Activated CD4-positive, alpha-beta T cell treated with anti-CD3 and anti-CD28 coated beads for 24 hours (primary cell): ENCODE results near the gene ZNF446.
A peak's percentile ranks its signal among the peaks of the same experiment; 100 is the strongest.
"Not testable (repeated sequence)": the region's sequence is repeated elsewhere in the genome, so short reads cannot be mapped to it uniquely, and the experiment has no call there.

Source experiments
- DNase-seq, 2 donors: peaks; one replicate each; pipeline ENCODE4 v3.0.0-alpha.2; 2020; ENCODE audit warnings: low read depth in 2 of 2

The ZNF446 gene

DNA sequence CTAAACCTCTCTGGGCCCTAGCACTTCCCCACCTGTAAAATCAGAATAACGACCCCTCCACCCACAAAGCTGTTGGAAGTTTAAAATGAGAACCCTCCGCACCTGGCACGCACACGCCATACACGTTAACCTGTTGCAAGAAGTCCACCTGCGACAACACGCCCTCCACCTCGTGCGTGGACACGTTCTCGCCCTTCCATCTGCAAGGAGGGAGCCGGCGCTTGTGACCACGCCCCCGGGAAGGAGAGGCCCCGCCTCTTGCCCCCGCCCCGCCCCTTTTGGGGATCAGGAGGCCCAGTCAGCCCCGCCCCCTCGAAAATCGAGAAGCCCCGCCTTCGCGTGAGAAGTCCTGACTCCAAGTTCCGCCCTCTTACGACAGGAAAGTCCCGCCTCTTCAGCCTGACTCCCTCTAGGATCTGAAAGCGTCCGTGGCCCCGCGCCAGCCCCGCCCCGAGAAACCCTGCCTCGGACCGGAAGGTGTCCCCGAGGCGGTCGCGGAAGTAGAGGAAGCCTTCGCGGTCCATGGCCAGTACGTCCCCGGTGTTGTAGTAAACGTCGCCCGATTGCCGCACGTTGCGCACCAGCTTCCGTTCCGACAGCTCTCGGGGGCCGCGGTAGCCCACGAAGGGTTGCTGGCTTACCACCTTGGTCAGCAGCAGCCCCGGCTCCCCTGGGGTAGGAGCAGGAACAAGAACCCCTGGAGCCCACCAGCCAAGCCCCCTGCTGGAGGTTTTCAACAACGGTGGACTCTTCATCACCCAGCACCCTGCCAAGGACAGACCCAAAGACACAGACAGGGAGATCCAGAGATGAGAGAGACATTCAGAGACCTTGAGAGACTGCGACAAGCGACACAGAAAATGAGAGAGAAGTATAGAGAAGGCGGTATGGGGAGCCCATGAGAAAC, 23.1 kb downstream of the ZNF446 start:
- DNase-seq, result peak; percentile 97 to 100

DNA sequence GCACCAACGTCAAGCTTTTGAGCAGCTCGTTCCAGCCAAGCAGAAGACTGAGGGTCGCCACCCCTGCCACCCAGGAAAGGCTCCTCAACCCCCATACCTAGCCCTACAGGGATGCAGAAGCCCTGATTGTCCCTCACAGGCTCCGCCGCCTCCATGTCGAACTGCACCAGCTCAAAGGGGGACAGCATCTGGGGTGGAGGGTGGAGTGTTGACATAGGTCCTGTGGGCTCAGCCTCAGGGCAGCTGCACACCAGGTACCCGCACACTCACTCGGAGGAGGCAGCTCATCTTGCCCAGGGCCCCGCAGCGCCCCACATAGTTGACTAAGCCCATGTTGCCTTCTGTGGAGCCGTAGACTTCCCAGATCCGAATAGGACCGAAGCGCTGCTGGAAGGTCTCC, 24.1 kb downstream of the ZNF446 start:
- DNase-seq, result no peak

DNA sequence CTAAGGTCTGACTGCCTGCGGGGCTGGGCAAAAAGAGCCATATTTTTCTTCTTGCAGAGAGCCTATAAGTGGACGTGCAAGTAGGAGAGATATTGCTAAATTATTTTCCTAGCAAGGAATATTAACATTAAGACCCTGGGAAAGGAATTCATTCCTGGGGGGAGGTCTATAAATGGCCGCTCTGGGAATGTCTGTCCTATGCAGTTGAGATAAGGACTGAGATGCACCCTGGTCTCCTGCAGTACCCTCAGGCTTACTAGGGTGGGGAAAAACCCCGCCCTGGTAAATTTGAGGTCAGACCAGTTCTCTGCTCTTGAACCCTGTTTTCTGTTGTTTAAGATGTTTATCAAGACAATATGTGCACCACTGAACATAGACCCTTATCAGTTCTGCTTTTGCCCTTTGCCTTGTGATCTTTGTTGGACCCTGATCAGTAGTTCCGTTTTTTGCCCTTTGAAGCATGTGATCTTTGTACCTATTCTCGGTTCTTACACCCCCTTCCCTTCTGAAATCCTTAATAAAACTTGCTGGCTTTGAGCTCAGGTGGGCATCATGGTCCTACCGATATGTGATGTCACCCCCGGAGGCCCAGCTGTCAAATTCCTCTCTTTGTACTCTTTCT, 31.6 kb downstream of the ZNF446 start:
- not testable (repeated sequence) for DNase-seq

DNA sequence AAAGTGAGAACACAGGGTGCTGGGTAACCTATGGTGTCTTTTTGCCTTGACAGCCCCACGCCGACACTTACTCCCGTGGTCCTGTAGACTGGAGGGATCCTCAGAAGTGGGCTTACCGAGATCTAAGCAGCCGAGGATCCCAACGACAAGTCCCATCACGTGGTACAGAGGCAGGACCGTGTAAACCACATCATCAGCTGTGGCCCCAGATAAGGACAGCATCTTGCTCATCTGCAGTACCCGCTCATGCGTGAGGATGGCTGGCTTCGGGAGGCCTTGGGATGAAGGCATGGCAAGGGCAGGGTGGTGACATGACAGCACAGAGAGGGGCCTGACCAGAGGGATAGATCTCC, 33.6 kb downstream of the ZNF446 start:
- no peak for DNase-seq

DNA sequence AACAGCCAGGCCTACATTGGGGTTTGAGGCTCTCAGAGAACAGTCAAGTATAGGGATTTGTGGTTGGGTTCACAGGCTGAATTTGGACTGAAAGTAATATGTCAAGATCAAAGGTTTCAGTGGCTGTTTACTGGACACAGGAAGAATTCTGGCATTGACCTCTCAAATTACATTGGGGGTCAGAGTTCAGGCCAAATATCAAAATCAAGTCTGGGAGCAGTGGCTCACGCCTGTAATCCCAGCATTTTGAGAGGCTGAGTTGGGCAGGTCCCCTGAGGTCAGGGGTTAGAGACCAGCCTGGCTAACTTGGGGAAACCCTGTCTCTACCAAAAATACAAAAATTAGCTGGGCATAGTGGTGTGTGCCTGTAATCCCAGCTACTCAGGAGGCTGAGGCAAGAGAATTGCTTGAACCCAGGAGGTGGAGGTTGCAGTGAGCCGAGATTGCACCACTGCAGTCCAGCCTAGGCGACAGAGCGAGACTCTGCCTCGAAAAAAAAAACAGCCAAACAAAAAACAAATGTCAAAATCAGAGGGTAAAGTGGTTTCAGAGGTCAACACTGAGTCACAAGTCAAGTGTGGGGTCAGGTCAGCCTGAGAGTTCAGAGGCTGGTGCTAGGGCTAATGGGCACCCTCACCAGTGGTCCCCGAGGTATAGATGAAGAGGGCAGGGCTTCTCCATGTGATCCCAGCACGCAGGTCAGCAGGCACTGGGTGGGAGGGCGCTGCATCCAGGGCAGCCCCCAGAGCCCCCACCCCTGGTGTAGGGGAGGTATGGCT, 34.1 kb downstream of the ZNF446 start:
- no peak for DNase-seq

DNA sequence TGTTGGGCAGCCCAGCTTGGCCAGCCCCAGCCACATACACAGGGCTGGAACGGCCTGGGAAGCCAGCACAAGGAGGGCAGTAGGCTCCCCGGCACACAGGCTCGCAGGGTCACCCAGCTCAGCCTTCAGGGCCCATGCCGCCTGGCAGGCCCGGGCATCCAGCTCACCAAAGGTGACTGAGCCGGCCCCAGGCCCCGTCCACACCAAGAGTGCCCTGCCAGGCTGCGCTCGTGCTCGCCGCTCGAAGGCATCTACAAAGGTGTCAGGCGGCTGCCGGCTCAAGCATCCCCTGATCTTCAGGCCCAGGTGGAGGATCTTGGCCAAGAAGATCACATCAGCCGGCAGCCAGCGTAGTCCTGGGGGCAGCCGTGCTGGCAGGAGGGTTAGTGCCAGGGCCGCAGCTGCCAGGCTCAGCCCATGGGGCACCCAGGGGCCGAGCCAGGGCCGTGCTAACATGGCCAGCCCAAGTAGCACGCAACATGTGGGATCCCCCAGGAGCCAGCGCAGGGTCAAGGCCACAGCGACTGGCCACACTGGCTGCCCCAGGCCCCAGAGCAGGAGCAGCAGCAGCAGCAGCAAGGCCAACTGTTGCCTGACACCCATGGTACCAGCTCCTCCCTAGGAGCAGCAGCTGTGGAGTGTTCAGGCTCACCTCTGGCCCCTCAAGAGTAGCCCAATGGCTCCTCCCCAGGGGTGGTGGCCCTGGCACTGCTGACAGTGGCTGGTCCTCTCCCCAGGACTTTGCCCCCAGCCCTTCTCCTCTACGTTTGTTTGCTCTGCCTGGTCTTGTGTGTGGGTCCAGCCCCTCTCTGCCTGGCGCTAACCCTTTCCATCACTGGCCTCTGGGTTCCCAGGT, 35.4 kb downstream of the ZNF446 start, which contains the start of gene SLC27A5:
Gene SLC27A5, minus strand, starts transcription at position 640 of the 856 bp plus-strand sequence. Its CDS starts 37 bp downstream, at position 603.
- DNase-seq, result no peak

DNA sequence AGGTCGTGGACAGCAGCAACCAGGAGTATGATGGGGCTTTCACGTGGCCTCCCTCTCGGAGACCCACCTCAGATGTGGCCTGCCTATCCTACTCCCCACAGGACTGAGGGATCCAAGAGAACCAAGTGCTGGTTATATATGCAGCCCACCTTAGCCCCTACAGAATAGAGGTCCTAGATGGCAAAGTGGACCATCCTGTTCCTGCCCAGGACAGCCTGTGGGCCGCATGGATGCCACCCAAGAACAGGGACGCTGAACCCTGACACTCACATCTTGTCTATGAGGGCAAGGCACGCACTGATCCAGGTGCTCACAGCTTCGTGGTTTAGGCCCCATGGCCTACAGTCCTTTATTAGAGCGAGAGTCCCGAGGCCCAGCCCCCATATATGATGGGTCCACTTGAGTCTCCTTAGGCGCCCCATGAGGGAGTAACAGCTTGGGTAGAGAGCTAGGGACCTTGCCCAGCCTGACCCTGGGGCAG, 37.1 kb downstream of the ZNF446 start:
- DNase-seq, result no peak

DNA sequence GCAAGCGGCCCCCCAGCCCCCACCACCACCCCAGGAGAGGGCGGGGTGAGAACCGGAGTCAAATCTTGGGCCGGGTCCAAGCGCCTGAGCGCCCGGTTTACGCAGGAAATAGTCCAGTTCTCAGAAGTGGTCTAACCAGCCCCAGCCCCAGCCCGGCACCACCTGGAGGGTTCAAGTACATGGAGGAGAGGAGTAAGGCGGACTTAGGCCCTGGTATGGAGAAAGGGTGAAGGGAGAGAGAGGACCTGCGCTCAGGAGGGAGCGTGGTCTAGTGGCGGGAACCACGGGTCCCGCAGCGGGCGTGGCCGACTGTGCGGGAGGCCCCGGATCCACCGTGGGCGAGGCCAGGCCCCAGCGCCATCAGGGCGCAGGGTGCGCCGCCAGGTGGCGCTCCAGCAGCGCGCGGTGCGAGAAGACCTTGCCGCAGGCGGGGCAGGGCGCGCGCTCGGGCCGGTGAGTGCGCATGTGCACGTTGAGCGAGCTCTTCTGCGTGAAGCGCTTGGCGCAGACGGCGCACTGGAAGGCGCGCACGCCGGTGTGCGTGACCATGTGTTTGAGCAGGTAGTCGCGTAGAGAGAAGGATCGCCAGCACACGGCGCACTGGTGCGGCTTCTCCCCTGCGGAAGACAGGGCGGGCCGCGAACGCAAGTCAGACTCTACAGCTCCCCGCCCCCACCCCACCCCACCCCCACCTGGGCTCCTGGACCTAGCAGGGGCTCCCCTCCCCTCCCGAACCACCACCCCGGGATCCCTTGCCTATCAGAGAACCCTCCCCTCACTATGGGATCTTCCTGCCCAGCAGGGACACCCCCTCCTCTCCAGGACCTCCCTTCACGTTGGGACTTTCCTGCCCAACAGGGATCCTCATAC, 37.8 kb downstream of the ZNF446 start:
- DNase-seq, result peak; percentile 94 to 95

DNA sequence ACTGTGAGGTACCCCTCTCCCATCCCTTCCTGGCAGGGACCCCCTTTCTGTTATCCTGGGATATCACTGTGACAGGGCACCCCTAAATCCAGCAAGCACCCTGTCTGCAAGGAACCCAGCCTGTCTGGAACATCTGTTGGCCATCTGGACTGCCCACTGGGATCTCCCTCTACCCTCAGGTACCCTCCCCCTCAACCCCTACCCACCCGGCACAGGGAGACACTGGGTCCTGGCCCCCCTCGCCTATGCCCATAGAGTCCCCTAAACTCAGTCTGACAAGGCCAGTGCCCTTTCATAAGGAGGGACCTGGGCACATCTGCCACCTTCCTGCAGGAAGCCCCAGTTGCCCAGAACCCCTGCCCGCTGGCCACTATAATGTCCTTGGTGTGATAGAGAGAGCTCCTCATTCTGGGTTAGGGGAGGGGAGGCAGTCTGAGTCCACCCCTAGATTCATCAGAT, 38.4 kb downstream of the ZNF446 start:
- DNase-seq, result no peak

DNA sequence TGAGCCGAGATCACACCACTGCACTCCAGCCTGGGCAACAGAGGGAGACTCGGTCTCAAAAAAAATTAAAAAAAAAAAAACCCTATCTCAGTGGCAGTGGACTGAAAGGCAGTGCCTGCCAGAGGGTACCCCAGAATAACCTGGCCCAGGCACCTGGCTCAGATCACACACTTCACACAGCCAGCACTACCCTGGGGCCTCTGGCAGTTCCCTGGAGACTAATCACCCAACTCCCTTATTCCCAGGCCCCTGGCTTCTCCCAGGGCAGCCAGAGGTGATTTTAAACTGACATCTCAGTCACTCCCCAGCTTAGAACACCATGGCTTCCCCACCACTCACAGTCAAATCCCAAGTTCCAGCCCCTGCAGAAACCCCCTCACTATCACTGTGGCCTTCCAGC, 39.1 kb downstream of the ZNF446 start:
- DNase-seq, result no peak

DNA sequence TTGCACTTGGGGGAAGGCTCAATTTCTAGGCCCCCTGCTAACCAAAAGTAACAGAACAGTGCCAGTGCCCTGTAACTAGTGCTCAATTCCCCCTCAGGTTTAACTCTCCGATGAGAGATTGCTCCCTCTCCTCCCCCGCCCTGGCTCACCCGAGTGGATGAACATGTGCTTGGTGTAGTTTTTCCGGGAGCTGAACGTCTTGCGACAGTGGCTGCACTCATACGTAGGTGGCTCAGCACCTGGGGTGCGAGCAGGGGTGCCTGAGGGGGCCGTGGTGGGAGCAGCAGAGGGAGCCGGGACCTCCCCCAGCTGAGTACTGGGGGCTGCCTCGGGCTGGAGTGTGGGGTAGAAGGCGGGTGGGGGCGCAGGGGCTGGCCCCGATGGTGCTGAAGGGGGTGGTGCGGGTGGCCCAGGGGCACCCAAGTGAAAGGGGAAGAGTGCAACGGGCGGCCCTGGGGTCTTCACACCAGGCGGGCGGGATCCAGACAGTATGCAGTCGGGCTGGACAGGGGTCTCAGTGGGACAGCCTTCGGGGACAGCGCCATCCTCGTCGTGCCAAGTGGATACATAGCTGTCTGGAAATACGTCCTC, 40.2 kb downstream of the ZNF446 start:
- DNase-seq, result no peak

DNA sequence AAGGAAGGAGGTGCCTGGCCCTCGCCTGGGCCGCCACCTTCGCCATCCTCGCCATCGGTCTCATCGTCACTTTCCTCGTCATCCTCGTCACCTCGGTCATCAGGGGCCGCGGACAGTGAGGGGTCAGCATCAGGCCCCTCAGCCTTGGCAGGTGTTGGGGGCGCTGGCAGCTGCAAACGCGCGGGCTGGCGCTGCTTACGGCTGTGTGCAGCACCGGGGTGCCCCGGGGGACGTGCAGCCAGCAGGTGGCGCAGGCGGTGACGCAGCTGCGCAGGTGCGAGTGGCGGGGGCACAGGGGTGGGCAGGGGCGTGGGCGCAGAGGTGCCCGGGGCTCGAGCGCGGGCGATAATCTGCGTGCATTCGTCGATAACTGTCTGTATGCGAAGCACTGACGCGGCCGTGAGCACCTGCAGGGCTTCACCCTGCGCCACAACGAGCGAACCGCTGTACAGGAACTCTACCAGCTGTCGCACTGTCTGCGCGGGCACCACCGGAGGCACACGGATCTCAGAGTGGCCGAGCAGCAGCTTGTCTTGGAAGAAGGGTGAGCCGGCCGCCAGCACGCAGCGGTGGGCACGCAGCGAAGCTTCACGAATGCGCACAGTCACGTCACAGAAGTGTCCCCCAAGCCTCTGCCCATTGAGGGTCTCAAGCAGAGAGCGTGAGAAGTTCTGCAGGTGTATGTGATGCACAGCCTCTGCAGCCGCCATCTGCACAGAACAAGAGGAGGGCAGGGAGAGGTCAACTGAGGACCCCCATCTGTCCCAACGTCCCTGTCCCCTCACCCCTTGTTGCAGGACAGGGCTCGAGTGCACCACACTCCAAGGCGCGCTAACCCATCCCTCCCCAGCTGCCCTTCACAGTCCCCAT, 41.0 kb downstream of the ZNF446 start:
- no peak for DNase-seq

DNA sequence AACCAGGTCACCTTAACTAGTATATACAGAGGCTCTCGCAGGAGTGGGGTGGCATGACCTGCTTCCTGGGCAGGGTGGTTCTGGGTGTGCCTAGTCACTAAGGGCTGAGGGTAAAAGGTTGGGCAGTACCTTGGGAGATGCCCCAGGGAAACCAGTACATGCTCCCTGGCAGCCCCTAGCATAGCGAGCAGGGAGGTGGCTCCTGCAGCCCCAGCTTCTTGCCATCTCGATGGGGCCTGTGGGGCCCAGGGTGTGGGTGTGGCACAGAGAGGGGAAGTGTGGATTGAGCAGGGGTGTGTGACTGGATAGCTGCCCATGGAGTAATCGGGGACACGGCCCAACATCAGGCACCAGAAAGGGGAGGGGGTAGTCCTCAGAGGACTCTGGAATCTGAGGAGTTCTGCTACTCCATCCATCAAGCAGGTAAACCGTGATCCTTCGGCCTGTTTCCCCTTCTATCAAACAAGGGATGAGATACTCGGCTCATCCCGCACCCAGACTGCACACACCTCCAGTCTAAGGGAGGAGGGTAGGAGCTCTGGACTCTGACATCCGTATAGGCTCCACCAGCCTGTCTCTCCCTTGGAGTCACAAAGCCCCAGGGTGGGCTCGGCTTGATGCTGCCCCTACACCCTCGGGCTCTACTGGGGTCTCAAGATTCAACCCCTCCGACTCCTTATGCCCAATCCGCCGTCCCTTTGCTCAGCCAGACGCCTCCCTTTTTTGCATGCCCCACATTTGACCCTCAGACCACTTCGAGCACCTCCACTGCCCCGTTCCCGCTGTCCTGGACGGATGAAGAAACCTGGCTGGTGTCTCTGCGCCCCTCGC, 42.3 kb downstream of the ZNF446 start:
- no peak for DNase-seq

DNA sequence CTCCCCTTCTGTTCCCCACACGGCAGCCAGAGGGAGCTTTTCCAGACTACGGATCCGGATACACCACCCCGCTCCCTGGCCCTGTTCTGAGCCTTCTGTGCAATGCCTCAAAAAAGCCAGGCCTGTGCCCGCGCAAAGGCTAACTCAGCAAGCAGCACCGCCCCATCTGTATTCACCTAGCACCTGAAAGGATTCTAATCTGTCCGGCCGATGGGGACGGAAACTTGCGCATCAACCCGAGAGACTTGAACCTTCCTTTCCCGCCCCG, 42.9 kb downstream of the ZNF446 start:
- peak in 1 of 2 donors; percentile 43 for DNase-seq

DNA sequence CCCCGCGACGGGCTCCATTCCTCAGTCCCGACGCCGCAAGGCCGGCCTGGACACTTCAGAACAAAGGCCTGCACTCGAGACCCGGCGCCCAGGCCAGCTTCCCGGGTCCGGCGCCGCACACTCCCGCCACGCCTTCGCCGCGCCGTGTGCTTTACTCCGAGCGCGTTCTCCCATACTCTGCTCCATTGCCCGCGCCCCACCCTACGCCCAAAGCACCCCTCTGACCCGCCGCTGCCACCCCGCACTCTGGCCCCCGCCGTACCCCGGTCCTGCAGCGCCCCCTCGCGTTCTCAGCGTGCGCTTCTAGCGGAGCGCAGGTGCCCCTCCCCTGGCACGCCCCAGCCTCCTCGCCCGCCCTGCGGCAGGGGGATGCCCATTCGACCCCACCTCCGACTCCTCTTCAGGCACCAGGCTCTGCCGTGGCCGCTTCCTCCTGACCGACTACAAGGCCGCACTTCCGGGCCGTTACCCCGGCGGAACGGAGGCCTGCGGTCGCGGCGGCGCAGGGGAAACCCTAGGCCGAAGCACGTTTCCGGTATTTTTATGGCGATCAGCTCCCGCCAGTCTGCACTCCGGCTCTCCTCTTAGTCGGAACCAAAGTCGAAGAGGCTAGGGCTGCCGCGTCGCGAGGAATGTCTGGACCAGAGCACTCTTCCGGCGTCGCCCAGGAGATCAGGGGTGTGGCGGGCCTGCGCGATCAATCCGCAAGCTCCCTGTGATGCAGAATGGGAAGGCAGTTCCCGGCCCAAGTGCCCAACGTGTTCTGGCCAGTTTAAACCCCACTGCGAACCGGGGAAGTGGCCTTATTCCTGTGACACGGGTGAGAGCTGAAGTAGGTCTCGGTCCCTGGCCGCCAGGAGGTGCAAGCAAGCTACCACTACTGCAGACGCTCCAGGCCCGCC, 43.5 kb downstream of the ZNF446 start, which contains the start of gene ZBTB45:
Gene ZBTB45, minus strand, starts transcription at position 456 of the 902 bp plus-strand sequence. CDS start 2,137 bp downstream, outside the sequence.
- peak; percentile 84 to 88 for DNase-seq

DNA sequence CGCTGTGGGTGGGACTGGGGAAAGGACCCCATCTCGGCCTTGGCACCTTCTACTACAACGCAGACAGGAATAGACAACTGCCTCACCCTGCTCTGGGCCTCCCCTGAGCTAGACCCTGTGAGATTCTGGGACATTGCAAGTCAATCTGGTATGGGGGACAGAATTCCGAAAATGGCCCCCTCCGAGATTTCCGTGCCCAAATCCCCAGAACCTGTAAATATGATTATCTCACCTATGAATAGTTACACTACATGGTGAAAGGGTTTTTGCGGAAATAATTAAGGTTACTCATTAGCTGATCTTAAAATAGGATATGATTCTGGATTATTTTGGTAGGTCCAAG, 44.1 kb downstream of the ZNF446 start:
- DNase-seq, result no peak

DNA sequence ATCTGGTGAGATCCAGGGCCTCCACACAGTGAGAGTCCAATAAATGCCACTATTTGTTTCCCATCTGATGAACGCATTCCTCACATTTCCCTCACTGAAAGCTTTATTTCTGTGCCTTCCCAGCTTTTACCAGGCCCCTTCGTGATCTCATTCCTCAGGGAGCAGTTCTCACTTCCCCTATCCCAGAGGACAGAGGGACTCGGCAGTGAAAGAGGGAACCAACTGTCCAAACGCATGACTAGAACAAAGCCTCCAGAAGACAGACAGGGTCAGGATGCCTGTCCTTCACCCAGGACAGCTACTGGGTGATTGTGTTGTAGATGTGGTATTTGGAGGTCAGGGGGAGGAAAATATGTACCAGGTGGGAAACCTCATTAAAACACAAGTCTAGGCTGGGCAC, 45.5 kb downstream of the ZNF446 start:
- no peak for DNase-seq
